ENCODE data around the gene GFOD2. TPM values are rescaled to one million over a fixed set of nuclear protein-coding genes. Genes with fewer than 3 reads are reported as not detected.

GFOD2 gene
- total RNA-seq, 1 donor from 2014 or later: 12.5 TPM

GRCh38 chr16:67657751-67658518 is 61.2 kb downstream of the GFOD2 start:
- DNase-seq: no peak

GRCh38 chr16:67657017-67657608 is 62.0 kb downstream of the GFOD2 start:
- DNase-seq: no peak

GRCh38 chr16:67656344-67657016 is 62.6 kb downstream of the GFOD2 start:
- DNase-seq: no peak

GRCh38 chr16:67655363-67655762 is 63.8 kb downstream of the GFOD2 start:
- DNase-seq: no peak

- DNase-seq: no peak
Measured at GRCh38 chr16:67654403-67654911, 64.7 kb downstream of the GFOD2 start.

GRCh38 chr16:67653789-67654402 is 65.2 kb downstream of the GFOD2 start:
- no peak for DNase-seq

GRCh38 chr16:67653128-67653788 is 65.9 kb downstream of the GFOD2 start:
- no peak for DNase-seq

GRCh38 chr16:67652578-67653127 is 66.5 kb downstream of the GFOD2 start:
- peak; percentile 46 for DNase-seq

- no peak for DNase-seq
Measured at GRCh38 chr16:67651847-67652246, 67.3 kb downstream of the GFOD2 start.

GRCh38 chr16:67651039-67651438 is 68.1 kb downstream of the GFOD2 start:
- DNase-seq: no peak

GRCh38 chr16:67650023-67650422 is 69.1 kb downstream of the GFOD2 start:
- DNase-seq: no peak

- DNase-seq: no peak
Measured at GRCh38 chr16:67649494-67649931, 69.6 kb downstream of the GFOD2 start.

- no peak for DNase-seq
Measured at GRCh38 chr16:67648764-67649407, 70.2 kb downstream of the GFOD2 start.

GRCh38 chr16:67648088-67648763 is 70.9 kb downstream of the GFOD2 start:
- no peak for DNase-seq

GRCh38 chr16:67647681-67648080 is 71.4 kb downstream of the GFOD2 start:
- DNase-seq: no peak

GRCh38 chr16:67647111-67647651 is 71.9 kb downstream of the GFOD2 start:
- DNase-seq: no peak

GRCh38 chr16:67645397-67646121 is 73.6 kb downstream of the GFOD2 start:
- no peak for DNase-seq

GRCh38 chr16:67644038-67644437 is 75.1 kb downstream of the GFOD2 start:
- DNase-seq: no peak
